Left lung (tissue), 10 donors: Measurements from ENCODE around the gene KIAA1586. TPM values are rescaled to one million over a fixed set of nuclear protein-coding genes. Genes with fewer than 3 reads are reported as not detected.

Experiments used
- ATAC-seq: fragments of 200-7000 bp; cut with Tn5 transposase; one replicate; pipeline ENCODE4 v1.9.1; 2020; ENCODE audit warnings: moderate library complexity
- DNase-seq, 4 donors: peaks; one replicate each; pipeline ENCODE4 v3.0.0-alpha.2; 2013 to 2020
- H3K27ac ChIP-seq, 2 donors: fragments of 200-600 bp; sonication (generic) in 1 of 2; one replicate each; pipeline versions ENCODE4 v1.5.0 to v1.8.0; 2020 to 2021
- H3K27me3 ChIP-seq, 2 donors: fragments of 200-600 bp; sonication (generic) in 1 of 2; one replicate each; pipeline versions ENCODE4 v1.5.0 to v1.8.0; 2020 to 2021
- H3K36me3 ChIP-seq, 2 donors: fragments of 200-600 bp; sonication (generic) in 1 of 2; one replicate each; pipeline versions ENCODE4 v1.5.0 to v1.8.0; 2020 to 2021
- H3K4me1 ChIP-seq, 2 donors: fragments of 200-600 bp; one replicate each; pipeline ENCODE4 v1.8.0; 2021
- H3K4me3 ChIP-seq, 2 donors: fragments of 200-600 bp; sonication (generic) in 1 of 2; one replicate each; pipeline versions ENCODE4 v1.5.0 to v1.8.0; 2020 to 2021; ENCODE audit warnings: mild to moderate bottlenecking in 1 of 2
- H3K9me3 ChIP-seq, 2 donors: fragments of 200-600 bp; sonication (generic) in 1 of 2; one replicate each; pipeline versions ENCODE4 v1.5.0 to v1.8.0; 2020 to 2021
- intact Hi-C, 2 donors: fragments of 100-400 bp; cut with DNase I; formaldehyde crosslinking; loops; one replicate each; pipeline versions ENCODE4 v1.11.2 to v1.14.2; 2022
- polyA plus RNA-seq, 6 donors: library from polyadenylated mRNA; unstranded; fragments of 120-200 nt; gene quantifications; one replicate each; pipeline ENCODE4 v1.2.1, GENCODE V29; 2013; ENCODE audit not compliant: insufficient read length in 6 of 6
- total RNA-seq, 2 donors: library from RNA; stranded (reverse); fragmentation: NEBNext Ultra II Directional; extraction: Animal tissue kit (Norgen Biotek cat#: 25700); gene quantifications; one replicate each; pipeline ENCODE4 v1.2.1, GENCODE V29; 2021
- TF ChIP-seq, protein P1 (sequence below), 2 donors: fragments of 200-600 bp; sonication (generic) in 1 of 2; IDR thresholded peaks; one replicate each; pipeline versions ENCODE4 v1.5.0 to v1.8.0; 2021; ENCODE audit warnings: antibody characterized with exemption in 2 of 2
- donor health status: DM: no; HTN: yes; CAD: no.
- donor health status: DM: no; HTN: no; CAD: no.

The KIAA1586 gene
- total and polyA plus RNA-seq, 8 donors = 11.0 to 26.9 (median 24.3) TPM

DNA sequence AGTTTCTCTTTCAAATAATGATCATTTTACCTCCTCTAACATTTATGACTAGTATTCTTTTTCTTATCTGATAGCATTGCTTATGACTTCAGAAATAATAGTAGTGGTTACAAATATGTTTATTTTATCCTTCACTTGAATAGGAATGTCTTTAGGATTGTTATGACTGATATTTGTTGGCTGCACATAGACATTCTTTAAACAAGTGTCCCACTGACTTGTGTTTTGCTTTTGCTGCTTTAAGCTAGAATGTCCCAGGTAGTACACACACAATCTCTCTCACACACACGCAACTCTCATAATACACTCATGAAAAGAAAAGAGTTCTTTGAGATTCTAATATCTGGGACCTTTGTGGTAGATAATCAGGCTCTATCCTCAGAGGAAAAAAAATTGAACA, 21.6 kb downstream of the KIAA1586 start:
- H3K27me3 ChIP-seq = no peaks in the 10 kb centered on the region
- H3K4me1 ChIP-seq = no peaks in the 10 kb centered on the region
- no peak overlapping the region for H3K27ac ChIP-seq
- intact Hi-C loops = no loop called here
- no peak overlapping the region for H3K4me3 ChIP-seq
- TF ChIP-seq, protein P1, sequence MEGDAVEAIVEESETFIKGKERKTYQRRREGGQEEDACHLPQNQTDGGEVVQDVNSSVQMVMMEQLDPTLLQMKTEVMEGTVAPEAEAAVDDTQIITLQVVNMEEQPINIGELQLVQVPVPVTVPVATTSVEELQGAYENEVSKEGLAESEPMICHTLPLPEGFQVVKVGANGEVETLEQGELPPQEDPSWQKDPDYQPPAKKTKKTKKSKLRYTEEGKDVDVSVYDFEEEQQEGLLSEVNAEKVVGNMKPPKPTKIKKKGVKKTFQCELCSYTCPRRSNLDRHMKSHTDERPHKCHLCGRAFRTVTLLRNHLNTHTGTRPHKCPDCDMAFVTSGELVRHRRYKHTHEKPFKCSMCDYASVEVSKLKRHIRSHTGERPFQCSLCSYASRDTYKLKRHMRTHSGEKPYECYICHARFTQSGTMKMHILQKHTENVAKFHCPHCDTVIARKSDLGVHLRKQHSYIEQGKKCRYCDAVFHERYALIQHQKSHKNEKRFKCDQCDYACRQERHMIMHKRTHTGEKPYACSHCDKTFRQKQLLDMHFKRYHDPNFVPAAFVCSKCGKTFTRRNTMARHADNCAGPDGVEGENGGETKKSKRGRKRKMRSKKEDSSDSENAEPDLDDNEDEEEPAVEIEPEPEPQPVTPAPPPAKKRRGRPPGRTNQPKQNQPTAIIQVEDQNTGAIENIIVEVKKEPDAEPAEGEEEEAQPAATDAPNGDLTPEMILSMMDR (IDR thresholded peaks at IDR 0.05) = no peak
- ATAC-seq = no peak
- H3K36me3 ChIP-seq = peaks cover 0 to 27% of the 10 kb centered on the region in 2 donors
- H3K9me3 ChIP-seq = no peaks in the 10 kb centered on the region
- DNase-seq = no peak

DNA sequence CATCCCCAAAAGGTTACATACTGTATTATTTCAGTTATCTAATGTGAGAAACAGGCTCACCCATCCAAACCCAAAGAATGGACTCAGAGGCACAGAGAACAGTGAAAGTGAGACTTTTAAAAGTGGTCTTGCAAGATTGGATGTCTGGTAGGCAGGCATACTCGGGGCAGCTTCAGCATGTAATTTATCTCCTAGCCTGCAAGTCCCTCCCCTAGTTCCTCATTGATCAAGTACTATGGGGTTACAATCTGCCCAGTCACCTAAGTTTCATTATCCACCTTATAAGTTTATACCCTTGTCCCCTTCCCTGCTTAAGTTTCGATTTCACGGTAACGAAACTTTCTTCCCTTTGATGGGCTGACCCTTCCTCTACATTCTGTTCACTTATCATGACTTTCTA, 22.7 kb downstream of the KIAA1586 start:
- ATAC-seq (no peak), DNase-seq (no peak)
- intact Hi-C loops = no loop called here
- Histone ChIP-seq H3K36me3 (peaks cover 0 to 24% of the 10 kb centered on the region in 2 donors), H3K4me1 (no peaks in the 10 kb centered on the region), H3K9me3 (no peaks in the 10 kb centered on the region), H3K27ac (no peak overlapping the region), H3K27me3 (no peaks in the 10 kb centered on the region), H3K4me3 (no peak overlapping the region)
- TF ChIP-seq, protein P1 (IDR thresholded peaks at IDR 0.05) = no peak

DNA sequence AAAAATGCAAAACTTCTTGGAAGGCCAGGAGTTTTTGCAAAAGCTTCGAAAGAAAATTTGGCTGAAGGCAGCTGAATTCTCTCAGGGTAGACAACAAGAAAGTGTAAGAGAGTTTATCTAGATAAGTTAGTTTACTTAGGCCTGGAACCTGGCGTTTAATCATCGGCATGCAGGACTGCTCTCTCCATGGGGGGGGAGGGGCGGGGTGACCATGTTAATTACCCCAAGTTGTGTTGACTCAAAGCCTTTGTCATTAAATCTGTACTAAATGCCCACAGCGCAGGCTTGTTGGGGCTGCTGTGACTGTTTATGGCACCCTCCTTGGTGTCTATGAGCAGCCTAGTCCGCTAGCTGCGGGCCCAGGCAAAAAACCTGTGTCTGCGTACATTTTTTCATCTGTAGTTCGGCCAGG, 23.4 kb downstream of the KIAA1586 start:
- H3K9me3 ChIP-seq = no peaks in the 10 kb centered on the region
- no peak overlapping the region for H3K27ac ChIP-seq
- H3K4me3 ChIP-seq = no peak overlapping the region
- H3K27me3 ChIP-seq = no peaks in the 10 kb centered on the region
- peaks cover 0 to 17% of the 10 kb centered on the region in 2 donors for H3K36me3 ChIP-seq
- TF ChIP-seq, protein P1 (IDR thresholded peaks at IDR 0.05) = no peak
- intact Hi-C loops = no loop called here
- DNase-seq (no peak), ATAC-seq (no peak)
- H3K4me1 ChIP-seq = no peaks in the 10 kb centered on the region

DNA sequence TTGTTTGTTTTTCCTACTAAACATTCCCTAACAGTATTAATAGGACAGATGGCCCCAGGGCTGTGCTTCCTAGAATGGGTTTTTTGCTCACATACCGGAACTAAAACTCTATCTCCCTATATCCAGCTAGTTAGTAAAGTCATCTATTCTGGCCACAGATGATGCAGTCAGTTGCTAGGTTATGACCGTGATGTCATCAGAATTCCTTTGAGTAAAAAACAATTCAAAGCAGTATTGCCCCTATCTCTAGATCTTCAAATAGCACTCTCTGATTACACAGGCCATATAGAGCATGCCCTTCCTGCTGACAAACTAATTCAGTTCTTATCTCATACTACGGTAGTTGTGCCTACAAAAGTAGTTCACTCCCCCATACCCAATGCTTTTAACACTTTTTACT, 25.6 kb downstream of the KIAA1586 start:
- Histone ChIP-seq H3K4me1 (no peaks in the 10 kb centered on the region), H3K4me3 (no peak overlapping the region), H3K36me3 (peaks cover 0 to 11% of the 10 kb centered on the region in 2 donors), H3K9me3 (no peaks in the 10 kb centered on the region), H3K27ac (no peak overlapping the region), H3K27me3 (no peaks in the 10 kb centered on the region)
- intact Hi-C loops = no loop called here
- DNase-seq (no peak), ATAC-seq (no peak)
- TF ChIP-seq, protein P1 (IDR thresholded peaks at IDR 0.05) = no peak

DNA sequence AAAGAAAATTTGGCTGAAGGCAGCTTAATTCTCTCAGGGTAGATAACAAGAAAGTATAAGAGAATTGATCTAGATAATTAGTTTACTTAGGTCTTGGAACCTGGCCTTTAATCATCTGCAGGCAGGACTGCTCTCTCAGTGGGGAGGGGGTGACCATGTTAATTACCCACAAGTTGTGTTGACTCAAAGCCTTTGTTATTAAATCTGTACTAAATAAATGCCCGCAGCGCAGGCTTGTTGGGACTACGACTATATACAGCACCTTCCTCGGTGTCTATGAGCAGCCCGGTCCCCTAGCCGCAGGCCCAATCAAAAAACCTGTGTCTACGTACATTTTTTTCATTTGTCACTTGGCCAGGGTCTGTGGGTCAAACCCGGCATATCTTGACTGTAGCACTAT, 27.9 kb downstream of the KIAA1586 start:
- ATAC-seq (no peak), DNase-seq (no peak)
- no peaks in the 10 kb centered on the region for H3K9me3 ChIP-seq
- intact Hi-C loops = no loop called here
- H3K4me3 ChIP-seq = no peak overlapping the region
- no peaks in the 10 kb centered on the region for H3K4me1 ChIP-seq
- no peaks in the 10 kb centered on the region for H3K27me3 ChIP-seq
- H3K27ac ChIP-seq = no peak overlapping the region
- peaks cover 0 to 7% of the 10 kb centered on the region in 2 donors for H3K36me3 ChIP-seq
- TF ChIP-seq, protein P1 (IDR thresholded peaks at IDR 0.05) = no peak
